ENCODE results near the gene CHST9. TPM values are rescaled to one million over a fixed set of nuclear protein-coding genes. Genes with fewer than 3 reads are reported as not detected.
"Not testable (repeated sequence)": the region's sequence is repeated elsewhere in the genome, so short reads cannot be mapped to it uniquely, and the experiment has no call there.

CHST9 gene
- polyA plus RNA-seq, 3 donors, result not detected

GRCh38 chr18:27164905-27165304 lies 20.2 kb downstream of the CHST9 start:
- Mint-ChIP-seq H3K27ac (no peak overlapping the region), H3K4me3 (no peak overlapping the region), H3K27me3 (ENCODE audit: low read depth in 3 of 3) (peaks cover 2 to 4% (median 3%) of the 10 kb centered on the region in 3 donors), H3K4me1 (no peaks in the 10 kb centered on the region), H3K36me3 (no peaks in the 10 kb centered on the region), H3K9me3 (peaks cover 0 to 18% (median 2%) of the 10 kb centered on the region in 7 donors)
- 65% methylated on average over 2 of the region's 3 CpGs for WGBS (ENCODE audit: insufficient coverage)
- no peaks in the 10 kb centered on the region for H3K36me3 ChIP-seq (replicated peaks in 1 of 2; ENCODE audit: control insufficient read depth in 1 of 2, insufficient read depth in 2 of 2, low read length in 2 of 2)
- no peak for DNase-seq
- H3K79me2 ChIP-seq (ENCODE audit: insufficient read depth, low read length), result no peaks in the 10 kb centered on the region
- no peak for TF ChIP-seq CTCF (IDR thresholded peaks at IDR 0.05)
- H3K4me3 ChIP-seq (replicated peaks in 1 of 3; ENCODE audit: low read depth in 2 of 3, low read length in 3 of 3), result no peak overlapping the region
- H4K20me1 ChIP-seq (ENCODE audit: insufficient read depth, low read length), result no peaks in the 10 kb centered on the region
- H3K4me1 ChIP-seq (ENCODE audit: control insufficient read depth in 1 of 2, insufficient read depth in 2 of 2, low read length in 2 of 2), result no peaks in the 10 kb centered on the region
- intact Hi-C loops (cut with micrococcal nuclease), result no loop called here
- H2AFZ ChIP-seq (ENCODE audit: insufficient read depth, low read depth, low read length, poor library complexity, severe bottlenecking), result no peak overlapping the region
- peaks cover 0 to 5% of the 10 kb centered on the region in 2 donors for H3K9me3 ChIP-seq (replicated peaks in 1 of 2; ENCODE audit: control insufficient read depth in 1 of 2, insufficient read depth in 1 of 2, low read length in 2 of 2)
- H3K4me2 ChIP-seq (replicated peaks; ENCODE audit: extremely low read depth, low read length, poor library complexity, severe bottlenecking), result no peak overlapping the region
- H3K27ac ChIP-seq (ENCODE audit: low read depth in 1 of 2, low read length in 2 of 2), result no peak overlapping the region
- no peak overlapping the region for H3K9ac ChIP-seq (ENCODE audit: insufficient read depth, low read length, poor library complexity, severe bottlenecking)
- no peaks in the 10 kb centered on the region for H3K27me3 ChIP-seq (ENCODE audit: control insufficient read depth in 2 of 2, insufficient read depth in 2 of 2, low read length in 2 of 2)

GRCh38 chr18:27163197-27163716 lies 21.9 kb downstream of the CHST9 start:
- H3K36me3 Mint-ChIP-seq; H2AFZ ChIP-seq (ENCODE audit: insufficient read depth, low read depth, low read length, poor library complexity, severe bottlenecking); H3K27me3 ChIP-seq (ENCODE audit: control insufficient read depth in 2 of 2, insufficient read depth in 2 of 2, low read length in 2 of 2); H4K20me1 ChIP-seq (ENCODE audit: insufficient read depth, low read length); H3K36me3 ChIP-seq (replicated peaks in 1 of 2; ENCODE audit: control insufficient read depth in 1 of 2, insufficient read depth in 2 of 2, low read length in 2 of 2); H3K79me2 ChIP-seq (ENCODE audit: insufficient read depth, low read length); H3K4me2 ChIP-seq (replicated peaks; ENCODE audit: extremely low read depth, low read length, poor library complexity, severe bottlenecking); H3K27me3 Mint-ChIP-seq (ENCODE audit: low read depth in 3 of 3); H3K27ac ChIP-seq (ENCODE audit: low read depth in 1 of 2, low read length in 2 of 2); H3K4me3 Mint-ChIP-seq; intact Hi-C loops (cut with micrococcal nuclease); H3K4me1 Mint-ChIP-seq; H3K4me3 ChIP-seq (replicated peaks in 1 of 3; ENCODE audit: low read depth in 2 of 3, low read length in 3 of 3); H3K9me3 ChIP-seq (replicated peaks in 1 of 2; ENCODE audit: control insufficient read depth in 1 of 2, insufficient read depth in 1 of 2, low read length in 2 of 2); H3K9ac ChIP-seq (ENCODE audit: insufficient read depth, low read length, poor library complexity, severe bottlenecking); H3K4me1 ChIP-seq (ENCODE audit: control insufficient read depth in 1 of 2, insufficient read depth in 2 of 2, low read length in 2 of 2); H3K27ac Mint-ChIP-seq; DNase-seq: not testable (repeated sequence)
- WGBS (ENCODE audit: insufficient coverage), result 90% methylated on average over 10 of the region's 12 CpGs
- H3K9me3 Mint-ChIP-seq, result peaks cover 0 to 16% (median 2%) of the 10 kb centered on the region in 7 donors

- H2AFZ ChIP-seq (ENCODE audit: insufficient read depth, low read depth, low read length, poor library complexity, severe bottlenecking); H3K4me2 ChIP-seq (replicated peaks; ENCODE audit: extremely low read depth, low read length, poor library complexity, severe bottlenecking); H4K20me1 ChIP-seq (ENCODE audit: insufficient read depth, low read length); DNase-seq; H3K79me2 ChIP-seq (ENCODE audit: insufficient read depth, low read length); H3K9me3 Mint-ChIP-seq; H3K36me3 ChIP-seq (replicated peaks in 1 of 2; ENCODE audit: control insufficient read depth in 1 of 2, insufficient read depth in 2 of 2, low read length in 2 of 2); H3K4me1 ChIP-seq (ENCODE audit: control insufficient read depth in 1 of 2, insufficient read depth in 2 of 2, low read length in 2 of 2); H3K27me3 ChIP-seq (ENCODE audit: control insufficient read depth in 2 of 2, insufficient read depth in 2 of 2, low read length in 2 of 2); H3K27ac Mint-ChIP-seq; intact Hi-C loops (cut with micrococcal nuclease); H3K4me3 ChIP-seq (replicated peaks in 1 of 3; ENCODE audit: low read depth in 2 of 3, low read length in 3 of 3); H3K4me1 Mint-ChIP-seq; H3K9me3 ChIP-seq (replicated peaks in 1 of 2; ENCODE audit: control insufficient read depth in 1 of 2, insufficient read depth in 1 of 2, low read length in 2 of 2); H3K27ac ChIP-seq (ENCODE audit: low read depth in 1 of 2, low read length in 2 of 2); H3K4me3 Mint-ChIP-seq; H3K27me3 Mint-ChIP-seq (ENCODE audit: low read depth in 3 of 3); H3K36me3 Mint-ChIP-seq; H3K9ac ChIP-seq (ENCODE audit: insufficient read depth, low read length, poor library complexity, severe bottlenecking): not testable (repeated sequence)
- WGBS (ENCODE audit: insufficient coverage), result no CpG with 5 or more reads among the region's 5 CpGs
Measured at GRCh38 chr18:27149240-27149639, 35.9 kb downstream of the CHST9 start.
